ENCODE measurements around the gene SNX32. TPM values are rescaled to one million over a fixed set of nuclear protein-coding genes. Genes with fewer than 3 reads are reported as not detected.

The SNX32 gene
- total and polyA plus RNA-seq, 2 of the 13 experiments (the other 11 are each of a cell fraction or from before 2014, with no cell fraction given): 0.09 to 0.34 TPM

GRCh38 chr11:65849771-65850216 is 16.0 kb downstream of the SNX32 start (continued):
- peak; percentile 83 for TF ChIP-seq MAX (IDR thresholded peaks at IDR 0.05)
- no peak for TF ChIP-seq DMAP1 (CRISPR knock-in tag; IDR thresholded peaks at IDR 0.05)
- no peak for TF ChIP-seq ZNF510 (CRISPR knock-in tag; IDR thresholded peaks at IDR 0.05; ENCODE audit: low read depth)
- no peak for TF ChIP-seq SNAPC2 (CRISPR knock-in tag; IDR thresholded peaks at IDR 0.05)
- TF ChIP-seq ZNF615 (CRISPR knock-in tag; IDR thresholded peaks at IDR 0.05; ENCODE audit: borderline replicate concordance): no peak
- 0 out of 2 replicates have a peak, but pooled peaks have one; percentile 74 for TF ChIP-seq SMAD9 (CRISPR knock-in tag; IDR thresholded peaks at IDR 0.05)
- 0 out of 2 replicates have a peak, but pooled peaks have one; percentile 26 for TF ChIP-seq SALL1 (CRISPR knock-in tag; IDR thresholded peaks at IDR 0.05)
- no peak for TF ChIP-seq ZNF564 (CRISPR knock-in tag; IDR thresholded peaks at IDR 0.05)
- TF ChIP-seq ZFP91 (CRISPR knock-in tag; IDR thresholded peaks at IDR 0.05; ENCODE audit: borderline replicate concordance): peak; percentile 44; the same call in 1 of the 2 replicates

- no peaks in the 10 kb centered on the region for H3K79me2 ChIP-seq (ENCODE audit: insufficient read depth, low read length)
- no peak overlapping the region for H3K9ac ChIP-seq (ENCODE audit: insufficient read depth, low read depth, low read length)
- BruUV-seq (replicated peaks): no TSS peak
- H3K27ac ChIP-seq (ENCODE audit: extremely low read length, insufficient read depth, low read length): no peak overlapping the region
- ChIA-PET CTCF (ENCODE audit: low intra/inter-chr PET ratio, low total read pairs) (no interaction called here), POLR2A (interaction anchor here (0.5 to 4.1 kb wide), 8 partner anchors 7 to 130 kb away, joined by 3 to 21 read pairs (median 6); partner anchors contain the start of genes CFL1, FIBP, MUS81 and RNASEH2C)
- 55% methylated on average over 8 of the region's 20 CpGs for WGBS (ENCODE audit: low lambda C conversion rate)
- H4K20me1 ChIP-seq (ENCODE audit: insufficient read depth, low read length): peaks cover 28% of the 10 kb centered on the region
- peak overlapping the region in 1 of 3 experiments; percentile 51; a peak in 1 of 6 replicates for H3K4me3 ChIP-seq (replicated peaks in 1 of 3; ENCODE audit: insufficient read depth in 1 of 3, low read depth in 2 of 3, low read length in 3 of 3)
- no peaks in the 10 kb centered on the region for H3K27me3 ChIP-seq (ENCODE audit: control insufficient read depth in 1 of 2, insufficient read depth in 2 of 2, low read length in 2 of 2)
- intact Hi-C loops (cut with micrococcal nuclease; ENCODE audit: unreplicated experiment): no loop called here
- ATAC-seq (peak; percentile 23), FAIRE-seq (no peak), DNase-seq (ENCODE audit: low spot score) (no peak)
- peak overlapping the region; percentile 60 for H3K4me2 ChIP-seq (ENCODE audit: low read depth, low read length)
- H3K36me3 ChIP-seq (replicated peaks in 1 of 2; ENCODE audit: control insufficient read depth in 1 of 2, insufficient read depth in 2 of 2, low read length in 2 of 2): peaks cover 10 to 25% of the 10 kb centered on the region in 2 experiments
- H3K4me1 ChIP-seq (ENCODE audit: insufficient read depth, low read length): peaks cover 61% of the 10 kb centered on the region
- H2AFZ ChIP-seq (ENCODE audit: low read length): no peak overlapping the region
- 0 out of 2 replicates have a peak, but pooled peaks cover 4% of the 10 kb centered on the region for H3K9me3 ChIP-seq (ENCODE audit: low read length)
- in situ Hi-C loops (cut with HindIII; ENCODE audit: extremely low pct_ligation_motif_present, low pct_unique_long_range_greater_than_20kb): loop anchor here (10.0 kb wide), 1 partner anchor 296 kb away; the partner anchor contains the start of gene LTBP3
- TF ChIP-seq, protein P1, sequence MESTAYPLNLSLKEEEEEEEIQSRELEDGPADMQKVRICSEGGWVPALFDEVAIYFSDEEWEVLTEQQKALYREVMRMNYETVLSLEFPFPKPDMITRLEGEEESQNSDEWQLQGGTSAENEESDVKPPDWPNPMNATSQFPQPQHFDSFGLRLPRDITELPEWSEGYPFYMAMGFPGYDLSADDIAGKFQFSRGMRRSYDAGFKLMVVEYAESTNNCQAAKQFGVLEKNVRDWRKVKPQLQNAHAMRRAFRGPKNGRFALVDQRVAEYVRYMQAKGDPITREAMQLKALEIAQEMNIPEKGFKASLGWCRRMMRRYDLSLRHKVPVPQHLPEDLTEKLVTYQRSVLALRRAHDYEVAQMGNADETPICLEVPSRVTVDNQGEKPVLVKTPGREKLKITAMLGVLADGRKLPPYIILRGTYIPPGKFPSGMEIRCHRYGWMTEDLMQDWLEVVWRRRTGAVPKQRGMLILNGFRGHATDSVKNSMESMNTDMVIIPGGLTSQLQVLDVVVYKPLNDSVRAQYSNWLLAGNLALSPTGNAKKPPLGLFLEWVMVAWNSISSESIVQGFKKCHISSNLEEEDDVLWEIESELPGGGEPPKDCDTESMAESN (CRISPR knock-in tag; conservative IDR thresholded peaks at IDR 0.05): no peak
- TF ChIP-seq REL (CRISPR knock-in tag; conservative IDR thresholded peaks at IDR 0.05) (no peak), THAP11 (CRISPR knock-in tag; IDR thresholded peaks at IDR 0.05) (no peak), SNRNP70 (IDR thresholded peaks at IDR 0.05; ENCODE audit: low read depth, low read length) (no peak), ZNF329 (CRISPR knock-in tag; IDR thresholded peaks at IDR 0.05; ENCODE audit: low read depth) (no peak), CCDC6 (CRISPR knock-in tag; IDR thresholded peaks at IDR 0.05) (no peak), NCOA2 (CRISPR knock-in tag; IDR thresholded peaks at IDR 0.05) (no peak), RORA (CRISPR knock-in tag; IDR thresholded peaks at IDR 0.05) (no peak), RELA (CRISPR knock-in tag; IDR thresholded peaks at IDR 0.05) (no peak)
- TF ChIP-seq, protein P2, sequence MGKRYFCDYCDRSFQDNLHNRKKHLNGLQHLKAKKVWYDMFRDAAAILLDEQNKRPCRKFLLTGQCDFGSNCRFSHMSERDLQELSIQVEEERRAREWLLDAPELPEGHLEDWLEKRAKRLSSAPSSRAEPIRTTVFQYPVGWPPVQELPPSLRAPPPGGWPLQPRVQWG (CRISPR knock-in tag; IDR thresholded peaks at IDR 0.05; ENCODE audit: borderline replicate concordance, low read depth): no peak
These were observed 16.7 kb downstream of the SNX32 start for GRCh38 chr11:65850217-65851082.
